ENCODE data around the gene KLF5.
"Not testable (repeated sequence)": the region's sequence is repeated elsewhere in the genome, so short reads cannot be mapped to it uniquely, and the experiment has no call there.

KLF5 gene

DNA sequence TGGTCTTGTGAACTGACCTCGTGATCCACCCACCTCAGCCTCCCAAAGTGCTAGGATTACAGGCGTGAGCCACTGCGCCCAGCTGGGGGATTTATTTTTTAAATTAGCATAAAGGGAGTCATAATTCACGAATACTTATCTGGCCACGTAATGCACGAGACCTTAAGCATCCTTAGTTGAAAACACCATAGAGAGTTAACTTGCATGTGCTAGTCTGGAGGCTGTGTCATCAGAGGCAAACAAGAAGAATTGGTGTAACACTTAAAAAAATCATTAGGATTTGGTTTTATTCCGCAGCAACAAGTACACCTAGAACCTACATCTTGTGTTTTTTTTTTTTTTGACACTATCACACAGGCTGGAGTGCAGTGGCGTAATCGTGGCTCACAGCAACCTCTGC, 19.1 kb downstream of the KLF5 start:
- no peak for DNase-seq (ENCODE audit: low spot score in 2 of 2)
- H3K27me3 Mint-ChIP-seq: peaks cover 29% of the 10 kb centered on the region
- H3K36me3 Mint-ChIP-seq (ENCODE audit: insufficient read depth): no peaks in the 10 kb centered on the region
- no peak overlapping the region for H3K27ac Mint-ChIP-seq (ENCODE audit: low read depth)
- no peak overlapping the region for H3K4me3 Mint-ChIP-seq
- H3K9me3 Mint-ChIP-seq: no peaks in the 10 kb centered on the region
- no peaks in the 10 kb centered on the region for H3K4me1 Mint-ChIP-seq
- ATAC-seq (replicated peaks; ENCODE audit: extremely low read depth, poor library complexity, severe bottlenecking): no peak

- Mint-ChIP-seq H3K4me3 (no peak overlapping the region), H3K27ac (ENCODE audit: low read depth) (no peak overlapping the region), H3K36me3 (ENCODE audit: insufficient read depth) (no peaks in the 10 kb centered on the region), H3K4me1 (no peaks in the 10 kb centered on the region), H3K9me3 (no peaks in the 10 kb centered on the region), H3K27me3 (peaks cover 29% of the 10 kb centered on the region)
- no peak for ATAC-seq (replicated peaks; ENCODE audit: extremely low read depth, poor library complexity, severe bottlenecking)
- no peak for DNase-seq (ENCODE audit: low spot score in 2 of 2)
These were observed 20.6 kb downstream of the KLF5 start for GRCh38 chr13:73079359-73079758.

GRCh38 chr13:73081256-73081915, 22.6 kb downstream of the KLF5 start:
- ATAC-seq (replicated peaks; ENCODE audit: extremely low read depth, poor library complexity, severe bottlenecking) (no peak), DNase-seq (ENCODE audit: low spot score in 2 of 2) (no peak)
- Mint-ChIP-seq H3K27ac (ENCODE audit: low read depth) (no peak overlapping the region), H3K4me3 (no peak overlapping the region), H3K27me3 (peaks cover 29% of the 10 kb centered on the region), H3K4me1 (no peaks in the 10 kb centered on the region), H3K9me3 (no peaks in the 10 kb centered on the region), H3K36me3 (ENCODE audit: insufficient read depth) (no peaks in the 10 kb centered on the region)

DNA sequence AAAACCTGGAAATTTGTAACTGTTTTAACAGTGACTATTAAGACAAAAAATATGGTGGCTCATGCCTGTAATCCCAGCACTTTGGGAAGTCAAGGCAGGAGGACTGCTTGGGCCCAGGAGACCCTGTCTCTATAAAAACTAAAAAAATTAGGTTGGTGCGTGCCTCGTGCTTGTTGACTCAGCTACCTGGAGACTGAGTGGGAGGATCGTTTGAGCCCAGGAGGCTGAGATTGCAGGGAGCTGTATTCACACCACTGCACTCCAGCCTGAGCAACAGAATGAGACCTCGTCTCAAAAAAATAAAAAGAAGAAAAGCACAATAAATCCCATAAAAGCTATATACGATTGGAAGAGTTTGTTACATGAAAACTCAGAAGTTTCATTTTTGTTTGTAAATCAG, 23.7 kb downstream of the KLF5 start:
- Mint-ChIP-seq H3K9me3 (no peaks in the 10 kb centered on the region), H3K36me3 (ENCODE audit: insufficient read depth) (no peaks in the 10 kb centered on the region), H3K4me1 (no peaks in the 10 kb centered on the region), H3K27ac (ENCODE audit: low read depth) (no peak overlapping the region), H3K27me3 (peaks cover 29% of the 10 kb centered on the region), H3K4me3 (no peak overlapping the region)
- no peak for ATAC-seq (replicated peaks; ENCODE audit: extremely low read depth, poor library complexity, severe bottlenecking)
- DNase-seq (ENCODE audit: low spot score in 2 of 2): no peak

- no peak for DNase-seq (ENCODE audit: low spot score in 2 of 2)
- no peak overlapping the region for H3K4me3 Mint-ChIP-seq
These were observed 24.1 kb downstream of the KLF5 start for GRCh38 chr13:73082895-73083294.

DNA sequence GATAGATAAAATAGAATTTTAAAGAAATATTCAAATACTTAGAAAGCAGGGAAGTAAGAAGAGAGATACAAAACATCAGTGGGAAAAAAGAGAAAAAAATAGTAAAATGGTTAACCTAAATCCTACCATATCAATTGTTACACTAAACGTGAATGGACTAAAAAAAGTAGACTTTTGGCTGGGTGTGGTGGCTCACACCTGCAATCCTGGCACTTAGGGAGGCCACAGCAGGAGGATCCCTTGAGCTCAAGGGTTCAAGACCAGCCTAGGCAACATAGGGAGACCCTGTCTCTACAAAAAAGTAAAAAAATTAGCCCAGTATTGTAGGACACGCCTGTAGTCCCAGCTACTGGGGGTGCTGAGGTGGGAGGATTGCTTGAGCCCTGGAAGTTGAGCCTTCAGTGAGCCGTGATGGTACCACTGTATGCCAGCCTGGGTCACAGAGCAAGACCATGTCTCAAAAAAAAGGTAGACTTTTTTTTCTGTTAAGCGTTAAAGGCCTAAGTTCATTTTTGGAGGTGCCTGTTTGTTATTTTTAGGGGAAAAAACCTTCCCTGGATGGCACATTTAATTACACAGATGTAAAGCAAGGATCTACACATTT, 29.6 kb downstream of the KLF5 start:
- no peak for DNase-seq (ENCODE audit: low spot score in 2 of 2)
- no peak for ATAC-seq (replicated peaks; ENCODE audit: extremely low read depth, poor library complexity, severe bottlenecking)
- Mint-ChIP-seq H3K36me3 (ENCODE audit: insufficient read depth) (no peaks in the 10 kb centered on the region), H3K4me1 (peaks cover 8% of the 10 kb centered on the region), H3K9me3 (no peaks in the 10 kb centered on the region), H3K4me3 (no peak overlapping the region), H3K27ac (ENCODE audit: low read depth) (no peak overlapping the region), H3K27me3 (no peaks in the 10 kb centered on the region)

More at GRCh38 chr13:73082895-73083294, 24.1 kb downstream of the KLF5 start:
- no peak for ATAC-seq (replicated peaks; ENCODE audit: extremely low read depth, poor library complexity, severe bottlenecking)
- H3K27ac Mint-ChIP-seq (ENCODE audit: low read depth): no peak overlapping the region
- H3K9me3 Mint-ChIP-seq: no peaks in the 10 kb centered on the region
- H3K27me3 Mint-ChIP-seq: peaks cover 29% of the 10 kb centered on the region
- no peaks in the 10 kb centered on the region for H3K4me1 Mint-ChIP-seq
- no peaks in the 10 kb centered on the region for H3K36me3 Mint-ChIP-seq (ENCODE audit: insufficient read depth)

- Mint-ChIP-seq H3K9me3 (no peaks in the 10 kb centered on the region), H3K27me3 (no peaks in the 10 kb centered on the region), H3K4me3 (no peak overlapping the region), H3K27ac (ENCODE audit: low read depth) (no peak overlapping the region), H3K36me3 (ENCODE audit: insufficient read depth) (no peaks in the 10 kb centered on the region), H3K4me1 (peaks cover 8% of the 10 kb centered on the region)
- DNase-seq (ENCODE audit: low spot score in 2 of 2) (no peak), ATAC-seq (replicated peaks; ENCODE audit: extremely low read depth, poor library complexity, severe bottlenecking) (no peak)
These were observed 30.4 kb downstream of the KLF5 start for GRCh38 chr13:73089213-73089612.

- Mint-ChIP-seq H3K4me3 (no peak overlapping the region), H3K4me1 (peaks cover 8% of the 10 kb centered on the region), H3K27ac (ENCODE audit: low read depth) (no peak overlapping the region), H3K27me3 (no peaks in the 10 kb centered on the region), H3K36me3 (ENCODE audit: insufficient read depth) (no peaks in the 10 kb centered on the region), H3K9me3 (no peaks in the 10 kb centered on the region)
- ATAC-seq (replicated peaks; ENCODE audit: extremely low read depth, poor library complexity, severe bottlenecking): no peak
- no peak for DNase-seq (ENCODE audit: low spot score in 2 of 2)
These were observed 31.5 kb downstream of the KLF5 start for GRCh38 chr13:73090116-73090822.

DNA sequence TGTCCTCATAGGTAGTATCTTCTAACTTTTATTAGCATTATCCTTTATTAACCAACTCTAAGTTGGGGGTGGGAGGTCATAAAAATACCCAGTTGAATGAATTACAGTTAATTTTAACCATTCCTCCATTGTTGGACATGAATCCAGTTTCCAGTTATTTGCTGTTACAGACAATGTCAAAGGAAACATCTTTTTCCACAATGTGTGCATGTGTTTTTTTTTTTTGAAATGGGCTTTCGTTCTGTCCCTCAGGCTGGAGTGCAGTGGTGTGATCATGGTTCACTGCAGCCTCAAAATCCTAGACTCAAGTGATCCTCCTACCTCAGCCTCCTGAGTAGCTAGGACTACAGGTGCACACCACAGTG, 32.0 kb downstream of the KLF5 start:
- H3K27me3 Mint-ChIP-seq: no peaks in the 10 kb centered on the region
- no peaks in the 10 kb centered on the region for H3K36me3 Mint-ChIP-seq (ENCODE audit: insufficient read depth)
- H3K27ac Mint-ChIP-seq (ENCODE audit: low read depth): no peak overlapping the region
- ATAC-seq (replicated peaks; ENCODE audit: extremely low read depth, poor library complexity, severe bottlenecking) (no peak), DNase-seq (ENCODE audit: low spot score in 2 of 2) (no peak)
- H3K4me3 Mint-ChIP-seq: no peak overlapping the region
- H3K9me3 Mint-ChIP-seq: no peaks in the 10 kb centered on the region
- H3K4me1 Mint-ChIP-seq: peaks cover 8% of the 10 kb centered on the region

- no peak overlapping the region for H3K27ac Mint-ChIP-seq (ENCODE audit: low read depth)
- no peaks in the 10 kb centered on the region for H3K9me3 Mint-ChIP-seq
- DNase-seq (ENCODE audit: low spot score in 2 of 2) (no peak), ATAC-seq (replicated peaks; ENCODE audit: extremely low read depth, poor library complexity, severe bottlenecking) (no peak)
- H3K27me3 Mint-ChIP-seq: no peaks in the 10 kb centered on the region
- no peaks in the 10 kb centered on the region for H3K36me3 Mint-ChIP-seq (ENCODE audit: insufficient read depth)
- peaks cover 8% of the 10 kb centered on the region for H3K4me1 Mint-ChIP-seq
- H3K4me3 Mint-ChIP-seq: no peak overlapping the region
These were observed 34.0 kb downstream of the KLF5 start for GRCh38 chr13:73092829-73093228.

- no peaks in the 10 kb centered on the region for H3K36me3 Mint-ChIP-seq (ENCODE audit: insufficient read depth)
- DNase-seq (ENCODE audit: low spot score in 2 of 2) (no peak), ATAC-seq (replicated peaks; ENCODE audit: extremely low read depth, poor library complexity, severe bottlenecking) (no peak)
- H3K9me3 Mint-ChIP-seq: no peaks in the 10 kb centered on the region
- no peaks in the 10 kb centered on the region for H3K27me3 Mint-ChIP-seq
- H3K4me3 Mint-ChIP-seq: no peak overlapping the region
- no peak overlapping the region for H3K27ac Mint-ChIP-seq (ENCODE audit: low read depth)
- no peaks in the 10 kb centered on the region for H3K4me1 Mint-ChIP-seq
These were observed 37.4 kb downstream of the KLF5 start for GRCh38 chr13:73096173-73096572.

- Mint-ChIP-seq H3K27ac (ENCODE audit: low read depth) (no peak overlapping the region), H3K4me1 (no peaks in the 10 kb centered on the region), H3K36me3 (ENCODE audit: insufficient read depth) (no peaks in the 10 kb centered on the region), H3K9me3 (no peaks in the 10 kb centered on the region), H3K4me3 (no peak overlapping the region), H3K27me3 (no peaks in the 10 kb centered on the region)
- DNase-seq (ENCODE audit: low spot score in 2 of 2) (no peak), ATAC-seq (replicated peaks; ENCODE audit: extremely low read depth, poor library complexity, severe bottlenecking) (no peak)
These were observed 37.8 kb downstream of the KLF5 start for GRCh38 chr13:73096638-73097037.

DNA sequence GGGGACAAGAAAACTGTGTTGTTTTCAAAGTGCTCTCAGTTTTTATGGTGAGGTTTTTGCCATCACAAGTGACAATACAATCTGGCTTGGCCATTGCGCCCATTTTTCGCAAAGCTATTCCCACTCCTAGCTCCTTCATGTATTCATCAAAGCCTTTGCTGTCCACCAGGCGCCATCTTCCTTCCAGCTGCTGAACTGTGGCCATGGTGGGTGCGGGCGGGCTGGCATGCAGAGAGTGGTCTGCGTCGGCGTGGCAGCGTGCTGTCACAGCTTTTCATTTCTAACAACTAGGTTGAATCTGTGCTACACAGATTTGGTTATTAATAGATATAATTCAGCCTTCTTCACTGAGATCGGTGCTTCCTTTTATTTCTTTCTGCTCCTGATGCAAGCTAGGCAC, 42.0 kb downstream of the KLF5 start:
- not testable (repeated sequence) for H3K27ac Mint-ChIP-seq (ENCODE audit: low read depth); DNase-seq (ENCODE audit: low spot score in 2 of 2); H3K36me3 Mint-ChIP-seq (ENCODE audit: insufficient read depth); H3K4me1 Mint-ChIP-seq; H3K4me3 Mint-ChIP-seq; ATAC-seq (replicated peaks; ENCODE audit: extremely low read depth, poor library complexity, severe bottlenecking); H3K9me3 Mint-ChIP-seq
- H3K27me3 Mint-ChIP-seq: peaks cover 19% of the 10 kb centered on the region
